ENCODE results near the gene COG3. TPM values are rescaled to one million over a fixed set of nuclear protein-coding genes. Genes with fewer than 3 reads are reported as not detected.

The COG3 gene
- total and polyA plus RNA-seq, 2 of the 13 experiments (the other 11 are each of a cell fraction or from before 2014, with no cell fraction given): 37.8 to 47.5 TPM

DNA sequence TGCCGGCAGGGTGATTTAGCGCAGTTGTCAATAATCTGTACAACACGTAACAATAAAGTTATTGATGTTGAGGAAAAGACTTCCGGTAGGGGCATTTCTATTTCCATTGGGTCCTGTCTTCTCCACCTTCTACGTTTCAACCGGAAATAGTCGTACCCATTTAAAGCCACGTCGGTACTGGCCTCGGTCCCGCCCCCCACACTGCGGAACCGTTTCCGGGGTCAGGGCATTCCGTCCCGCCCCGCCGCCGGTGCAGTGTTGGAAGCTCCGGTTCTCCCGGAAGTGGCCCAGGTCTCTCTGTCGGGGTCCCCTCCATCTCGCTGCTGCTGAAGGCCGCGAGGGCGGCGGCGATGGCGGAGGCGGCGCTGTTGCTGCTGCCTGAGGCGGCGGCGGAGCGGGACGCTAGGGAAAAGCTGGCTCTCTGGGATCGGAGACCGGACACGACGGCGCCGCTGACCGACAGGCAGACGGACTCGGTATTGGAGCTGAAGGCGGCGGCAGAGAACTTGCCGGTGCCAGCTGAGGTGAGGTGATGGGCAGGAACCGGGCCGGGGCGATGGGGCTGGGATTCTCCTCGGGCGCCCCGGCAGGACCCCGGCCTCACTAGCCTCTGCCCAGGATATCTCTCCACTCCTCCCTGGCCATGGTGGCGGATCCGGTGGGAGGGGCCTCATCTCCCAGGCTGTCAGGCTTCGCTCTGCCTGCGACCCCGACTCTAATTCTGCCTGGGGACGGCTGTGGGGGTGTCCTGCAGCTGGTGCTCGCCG lies at the start of gene COG3 (continued):
- TF ChIP-seq, protein P1, sequence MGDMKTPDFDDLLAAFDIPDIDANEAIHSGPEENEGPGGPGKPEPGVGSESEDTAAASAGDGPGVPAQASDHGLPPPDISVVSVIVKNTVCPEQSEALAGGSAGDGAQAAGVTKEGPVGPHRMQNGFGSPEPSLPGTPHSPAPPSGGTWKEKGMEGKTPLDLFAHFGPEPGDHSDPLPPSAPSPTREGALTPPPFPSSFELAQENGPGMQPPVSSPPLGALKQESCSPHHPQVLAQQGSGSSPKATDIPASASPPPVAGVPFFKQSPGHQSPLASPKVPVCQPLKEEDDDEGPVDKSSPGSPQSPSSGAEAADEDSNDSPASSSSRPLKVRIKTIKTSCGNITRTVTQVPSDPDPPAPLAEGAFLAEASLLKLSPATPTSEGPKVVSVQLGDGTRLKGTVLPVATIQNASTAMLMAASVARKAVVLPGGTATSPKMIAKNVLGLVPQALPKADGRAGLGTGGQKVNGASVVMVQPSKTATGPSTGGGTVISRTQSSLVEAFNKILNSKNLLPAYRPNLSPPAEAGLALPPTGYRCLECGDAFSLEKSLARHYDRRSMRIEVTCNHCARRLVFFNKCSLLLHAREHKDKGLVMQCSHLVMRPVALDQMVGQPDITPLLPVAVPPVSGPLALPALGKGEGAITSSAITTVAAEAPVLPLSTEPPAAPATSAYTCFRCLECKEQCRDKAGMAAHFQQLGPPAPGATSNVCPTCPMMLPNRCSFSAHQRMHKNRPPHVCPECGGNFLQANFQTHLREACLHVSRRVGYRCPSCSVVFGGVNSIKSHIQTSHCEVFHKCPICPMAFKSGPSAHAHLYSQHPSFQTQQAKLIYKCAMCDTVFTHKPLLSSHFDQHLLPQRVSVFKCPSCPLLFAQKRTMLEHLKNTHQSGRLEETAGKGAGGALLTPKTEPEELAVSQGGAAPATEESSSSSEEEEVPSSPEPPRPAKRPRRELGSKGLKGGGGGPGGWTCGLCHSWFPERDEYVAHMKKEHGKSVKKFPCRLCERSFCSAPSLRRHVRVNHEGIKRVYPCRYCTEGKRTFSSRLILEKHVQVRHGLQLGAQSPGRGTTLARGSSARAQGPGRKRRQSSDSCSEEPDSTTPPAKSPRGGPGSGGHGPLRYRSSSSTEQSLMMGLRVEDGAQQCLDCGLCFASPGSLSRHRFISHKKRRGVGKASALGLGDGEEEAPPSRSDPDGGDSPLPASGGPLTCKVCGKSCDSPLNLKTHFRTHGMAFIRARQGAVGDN (CRISPR knock-in tag; IDR thresholded peaks at IDR 0.05): peak; percentile 88
- TF ChIP-seq BHLHE40 (IDR thresholded peaks at IDR 0.05; ENCODE audit: low read length) (peak; percentile 22; the same call in 1 of the 2 replicates), PHF21A (CRISPR knock-in tag; IDR thresholded peaks at IDR 0.05) (no peak; the same call in 1 of the 2 replicates), HMG20B (CRISPR knock-in tag; conservative IDR thresholded peaks at IDR 0.05) (0 out of 2 replicates have a peak, but pooled peaks have one; percentile 4), NRL (CRISPR knock-in tag; IDR thresholded peaks at IDR 0.05; ENCODE audit: borderline replicate concordance) (peak; percentile 89; the same call in 1 of the 2 replicates), REST (IDR thresholded peaks at IDR 0.05; ENCODE audit: borderline replicate concordance in 1 of 2, low read depth in 1 of 2, low read length in 2 of 2) (no peak; a peak in 1 of 4 replicates), ZNF430 (CRISPR knock-in tag; IDR thresholded peaks at IDR 0.05) (peak; percentile 85; the same call in 1 of the 2 replicates), ZNF567 (CRISPR knock-in tag; IDR thresholded peaks at IDR 0.05; ENCODE audit: borderline replicate concordance) (peak; percentile 73; the same call in 1 of the 2 replicates), MBD4 (IDR thresholded peaks at IDR 0.05; ENCODE audit: borderline replicate concordance, low read length) (no peak), SMARCE1 (IDR thresholded peaks at IDR 0.05; ENCODE audit: borderline replicate concordance) (no peak), ZNF431 (CRISPR knock-in tag; IDR thresholded peaks at IDR 0.05; ENCODE audit: borderline replicate concordance, low read depth) (no peak), ZNF496 (CRISPR knock-in tag; IDR thresholded peaks at IDR 0.05; ENCODE audit: insufficient replicate concordance) (no peak), KDM6A (CRISPR knock-in tag; IDR thresholded peaks at IDR 0.05; ENCODE audit: low read depth) (no peak), SRSF9 (IDR thresholded peaks at IDR 0.05; ENCODE audit: borderline replicate concordance, insufficient read depth, low read depth, low read length, poor library complexity, severe bottlenecking) (no peak)
- TF ChIP-seq, protein P2, sequence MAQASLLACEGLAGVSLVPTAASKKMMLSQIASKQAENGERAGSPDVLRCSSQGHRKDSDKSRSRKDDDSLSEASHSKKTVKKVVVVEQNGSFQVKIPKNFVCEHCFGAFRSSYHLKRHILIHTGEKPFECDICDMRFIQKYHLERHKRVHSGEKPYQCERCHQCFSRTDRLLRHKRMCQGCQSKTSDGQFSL (CRISPR knock-in tag; IDR thresholded peaks at IDR 0.05): no peak
- TF ChIP-seq, protein P3, sequence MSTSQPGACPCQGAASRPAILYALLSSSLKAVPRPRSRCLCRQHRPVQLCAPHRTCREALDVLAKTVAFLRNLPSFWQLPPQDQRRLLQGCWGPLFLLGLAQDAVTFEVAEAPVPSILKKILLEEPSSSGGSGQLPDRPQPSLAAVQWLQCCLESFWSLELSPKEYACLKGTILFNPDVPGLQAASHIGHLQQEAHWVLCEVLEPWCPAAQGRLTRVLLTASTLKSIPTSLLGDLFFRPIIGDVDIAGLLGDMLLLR (CRISPR knock-in tag; IDR thresholded peaks at IDR 0.05): 0 out of 2 replicates have a peak, but pooled peaks have one; percentile 70
- TF ChIP-seq, protein P4, sequence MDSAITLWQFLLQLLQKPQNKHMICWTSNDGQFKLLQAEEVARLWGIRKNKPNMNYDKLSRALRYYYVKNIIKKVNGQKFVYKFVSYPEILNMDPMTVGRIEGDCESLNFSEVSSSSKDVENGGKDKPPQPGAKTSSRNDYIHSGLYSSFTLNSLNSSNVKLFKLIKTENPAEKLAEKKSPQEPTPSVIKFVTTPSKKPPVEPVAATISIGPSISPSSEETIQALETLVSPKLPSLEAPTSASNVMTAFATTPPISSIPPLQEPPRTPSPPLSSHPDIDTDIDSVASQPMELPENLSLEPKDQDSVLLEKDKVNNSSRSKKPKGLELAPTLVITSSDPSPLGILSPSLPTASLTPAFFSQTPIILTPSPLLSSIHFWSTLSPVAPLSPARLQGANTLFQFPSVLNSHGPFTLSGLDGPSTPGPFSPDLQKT (CRISPR knock-in tag; IDR thresholded peaks at IDR 0.05; ENCODE audit: borderline replicate concordance): no peak
